Upper lobe of left lung (tissue), 4 donors: ENCODE measurements around the gene COPRS.

ENCODE experiments used
- CTCF ChIP-seq, 6 experiments: fragments of 450-650 bp in 4 of 6; fragments of 200-600 bp in 2 of 6; sonication (generic) in 2 of 6; IDR thresholded peaks; one replicate each; pipeline ENCODE4 v1.5.1; 2016 to 2019; ENCODE audit warnings: antibody characterized with exemption in 6 of 6
- POLR2A ChIP-seq, 4 donors: fragments of 450-650 bp; IDR thresholded peaks; one replicate each; pipeline ENCODE4 v1.5.1; 2016 to 2017; ENCODE audit warnings: antibody characterized with exemption in 4 of 4, mild to moderate bottlenecking in 2 of 4

GRCh38 chr17:31880311-31880710, 21.3 kb upstream of the COPRS start:
- TF ChIP-seq POLR2A (IDR thresholded peaks at IDR 0.05) (no peak), CTCF (IDR thresholded peaks at IDR 0.05) (no peak)
